ENCODE data around the gene DYNC1I1.

- TF ChIP-seq CTCF (IDR thresholded peaks at IDR 0.05; ENCODE audit: insufficient read depth, low read length, poor library complexity, severe bottlenecking), result no peak
- TF ChIP-seq EZH2phosphoT487 (conservative IDR thresholded peaks at IDR 0.05; ENCODE audit: low read length), result no peak
These were observed 52.3 kb downstream of the DYNC1I1 start for GRCh38 chr7:95824616-95825015.
